ENCODE data around the gene DACT2. TPM values are rescaled to one million over a fixed set of nuclear protein-coding genes. Genes with fewer than 3 reads are reported as not detected.
"Not testable (repeated sequence)": the region's sequence is repeated elsewhere in the genome, so short reads cannot be mapped to it uniquely, and the experiment has no call there.

DACT2 gene
- total RNA-seq, 1 experiment from 2014 or later = not detected

- in situ Hi-C loops (cut with HindIII; ENCODE audit: low pct_unique_long_range_greater_than_20kb, low sequenced_read_pairs) = no loop called here
- no peak for DNase-seq (ENCODE audit: low read depth)
These were observed 26.8 kb downstream of the DACT2 start for GRCh38 chr6:168292826-168293225.

DNA sequence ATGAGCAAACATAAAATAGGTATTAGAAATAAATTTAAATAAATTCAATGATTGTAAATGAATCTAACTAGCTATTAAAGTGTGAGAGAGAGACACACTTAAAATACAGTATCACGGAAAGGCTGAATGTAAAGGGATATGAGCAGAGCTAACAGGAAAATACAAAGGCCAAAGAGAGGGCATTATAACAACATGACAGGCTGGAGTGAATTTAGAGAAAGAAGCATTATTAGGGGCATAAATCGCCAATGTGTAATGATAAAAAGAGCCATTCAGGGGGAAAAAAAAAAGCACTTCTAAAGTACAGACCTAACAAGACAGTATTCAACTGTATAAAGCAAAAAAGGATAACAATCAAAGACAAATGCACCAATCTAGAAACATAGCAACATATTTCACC is 28.1 kb downstream of the DACT2 start:
- in situ Hi-C loops (cut with HindIII; ENCODE audit: low pct_unique_long_range_greater_than_20kb, low sequenced_read_pairs) = no loop called here
- DNase-seq (ENCODE audit: low read depth) = no peak

DNA sequence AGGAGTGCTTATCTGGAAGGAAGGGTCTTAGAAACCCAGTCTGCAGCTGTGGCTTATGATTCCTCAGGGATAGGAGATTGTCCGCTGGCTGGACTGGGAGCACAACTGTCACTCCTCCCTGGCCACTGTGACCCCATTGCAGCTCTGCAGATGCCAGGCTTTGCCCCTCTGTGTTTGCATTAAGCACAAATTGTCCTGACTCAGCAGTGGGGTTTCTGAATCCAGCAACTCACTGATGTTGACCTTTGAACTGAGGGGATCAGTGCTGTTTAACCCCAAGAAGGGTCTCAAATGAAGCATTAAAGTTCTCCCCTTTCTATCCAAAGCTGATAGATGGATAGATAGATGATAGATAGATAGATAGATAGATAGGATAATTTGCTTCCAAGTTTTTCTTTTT is 29.5 kb downstream of the DACT2 start:
- no peak for DNase-seq (ENCODE audit: low read depth)
- in situ Hi-C loops (cut with HindIII; ENCODE audit: low pct_unique_long_range_greater_than_20kb, low sequenced_read_pairs) = no loop called here

DNA sequence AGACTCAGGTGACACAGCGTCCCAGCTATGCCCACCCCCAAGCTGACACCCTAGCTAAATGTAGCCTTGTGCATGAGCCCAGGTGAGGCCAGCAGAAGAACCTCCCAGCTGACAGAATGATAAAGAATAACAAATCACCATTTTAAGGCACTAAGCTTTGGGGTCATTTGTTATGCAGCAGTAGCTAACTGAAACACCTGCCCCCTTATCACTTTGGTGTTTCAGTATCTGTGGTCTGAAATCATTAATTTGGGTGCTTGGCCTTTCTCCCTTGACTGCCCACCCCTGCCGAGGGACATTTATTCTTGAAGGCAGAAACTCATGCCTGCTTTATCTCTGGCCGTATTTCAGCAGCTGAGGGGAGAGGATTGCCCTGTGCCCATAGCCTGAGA is 30.0 kb downstream of the DACT2 start:
- no peak for DNase-seq (ENCODE audit: low read depth)
- in situ Hi-C loops (cut with HindIII; ENCODE audit: low pct_unique_long_range_greater_than_20kb, low sequenced_read_pairs) = no loop called here

GRCh38 chr6:168288781-168289570 is 30.6 kb downstream of the DACT2 start:
- in situ Hi-C loops (cut with HindIII; ENCODE audit: low pct_unique_long_range_greater_than_20kb, low sequenced_read_pairs) = no loop called here
- no peak for DNase-seq (ENCODE audit: low read depth)

DNA sequence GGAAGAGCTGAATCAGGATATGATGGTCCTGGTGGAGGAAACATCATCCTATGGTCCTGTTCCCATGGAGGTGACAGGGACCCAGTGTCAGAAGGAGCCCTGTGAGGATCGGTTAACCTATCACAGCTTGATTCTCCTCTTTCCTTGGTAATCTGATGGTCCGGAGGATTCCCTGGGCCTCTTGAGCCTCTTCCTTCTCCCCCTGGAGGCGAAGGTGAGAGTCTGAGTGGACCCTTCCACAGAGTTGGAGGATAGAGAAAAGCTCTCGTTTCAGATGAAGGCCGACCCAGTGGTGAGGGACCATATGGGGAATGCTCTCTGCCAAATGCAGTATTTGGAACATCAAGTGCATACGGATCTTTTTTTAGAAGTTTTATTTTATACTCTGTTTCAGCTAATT is 32.1 kb downstream of the DACT2 start:
- in situ Hi-C loops (cut with HindIII; ENCODE audit: low pct_unique_long_range_greater_than_20kb, low sequenced_read_pairs); DNase-seq (ENCODE audit: low read depth): not testable (repeated sequence)

- in situ Hi-C loops (cut with HindIII; ENCODE audit: low pct_unique_long_range_greater_than_20kb, low sequenced_read_pairs); DNase-seq (ENCODE audit: low read depth): not testable (repeated sequence)
These were observed 32.7 kb downstream of the DACT2 start for GRCh38 chr6:168286771-168287446.

GRCh38 chr6:168286116-168286515 is 33.5 kb downstream of the DACT2 start:
- in situ Hi-C loops (cut with HindIII; ENCODE audit: low pct_unique_long_range_greater_than_20kb, low sequenced_read_pairs) = no loop called here
- DNase-seq (ENCODE audit: low read depth) = no peak

GRCh38 chr6:168285456-168285855 is 34.1 kb downstream of the DACT2 start:
- DNase-seq (ENCODE audit: low read depth) = no peak
- in situ Hi-C loops (cut with HindIII; ENCODE audit: low pct_unique_long_range_greater_than_20kb, low sequenced_read_pairs) = no loop called here

DNA sequence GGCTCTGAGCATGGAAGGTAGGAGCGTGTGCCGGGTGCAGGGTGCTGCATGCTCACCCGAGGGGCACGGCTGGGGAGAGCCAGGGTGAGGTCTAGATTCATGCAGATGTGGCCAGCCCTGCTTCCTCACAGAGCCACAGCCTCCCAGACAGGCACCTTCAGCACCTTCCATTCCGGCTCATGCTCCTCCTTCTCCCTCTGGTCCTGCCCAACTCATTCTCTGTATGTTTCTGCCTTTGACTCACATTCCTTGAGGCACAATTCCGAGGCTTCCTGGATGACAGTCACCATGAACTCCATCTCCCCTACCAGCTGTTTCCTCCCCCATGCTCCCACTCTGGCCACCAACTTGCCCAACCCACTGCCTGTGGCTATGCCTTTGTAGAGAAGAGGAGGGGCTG is 35.4 kb downstream of the DACT2 start:
- in situ Hi-C loops (cut with HindIII; ENCODE audit: low pct_unique_long_range_greater_than_20kb, low sequenced_read_pairs) = no loop called here
- no peak for DNase-seq (ENCODE audit: low read depth)

DNA sequence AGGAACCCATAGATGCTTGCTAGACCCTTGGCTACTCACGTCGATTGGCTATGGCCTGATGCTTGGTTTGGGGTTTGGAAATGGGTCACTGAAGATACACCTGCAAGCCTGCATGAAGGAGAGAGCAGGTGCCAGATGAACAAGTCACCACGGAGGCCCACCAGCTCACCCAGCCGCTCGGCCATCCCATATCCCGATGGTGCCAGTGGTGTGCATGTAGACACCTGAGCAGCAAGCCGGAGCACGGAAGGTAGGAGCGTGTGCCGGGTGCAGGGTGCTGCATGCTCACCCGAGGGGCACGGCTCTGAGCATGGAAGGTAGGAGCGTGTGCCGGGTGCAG is 35.9 kb downstream of the DACT2 start:
- in situ Hi-C loops (cut with HindIII; ENCODE audit: low pct_unique_long_range_greater_than_20kb, low sequenced_read_pairs) = no loop called here
- DNase-seq (ENCODE audit: low read depth) = no peak

- in situ Hi-C loops (cut with HindIII; ENCODE audit: low pct_unique_long_range_greater_than_20kb, low sequenced_read_pairs) = no loop called here
- no peak for DNase-seq (ENCODE audit: low read depth)
These were observed 36.4 kb downstream of the DACT2 start for GRCh38 chr6:168282985-168283685.

GRCh38 chr6:168281826-168282225 is 37.8 kb downstream of the DACT2 start:
- no peak for DNase-seq (ENCODE audit: low read depth)
- in situ Hi-C loops (cut with HindIII; ENCODE audit: low pct_unique_long_range_greater_than_20kb, low sequenced_read_pairs) = no loop called here

- DNase-seq (ENCODE audit: low read depth); in situ Hi-C loops (cut with HindIII; ENCODE audit: low pct_unique_long_range_greater_than_20kb, low sequenced_read_pairs): not testable (repeated sequence)
These were observed 38.3 kb downstream of the DACT2 start for GRCh38 chr6:168281314-168281713.

DNA sequence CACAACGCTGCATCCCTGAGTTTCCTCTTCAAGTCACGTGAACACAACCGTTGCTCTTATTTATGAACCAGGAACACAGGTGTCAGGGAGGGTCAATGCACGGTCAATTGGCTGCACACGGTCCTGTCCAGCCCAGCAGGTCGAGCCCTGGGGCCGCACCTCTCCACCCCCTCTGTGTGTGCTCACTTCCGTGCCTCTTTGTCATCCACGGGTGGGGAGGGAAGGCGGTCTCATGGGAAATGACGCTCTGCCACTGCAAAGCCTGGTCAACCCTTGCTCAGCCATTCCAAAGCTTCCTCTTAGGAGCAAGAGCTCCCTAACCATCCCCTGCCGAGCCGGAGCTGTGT is 38.7 kb downstream of the DACT2 start:
- in situ Hi-C loops (cut with HindIII; ENCODE audit: low pct_unique_long_range_greater_than_20kb, low sequenced_read_pairs) = no loop called here
- peak; percentile 38 for DNase-seq (ENCODE audit: low read depth)

DNA sequence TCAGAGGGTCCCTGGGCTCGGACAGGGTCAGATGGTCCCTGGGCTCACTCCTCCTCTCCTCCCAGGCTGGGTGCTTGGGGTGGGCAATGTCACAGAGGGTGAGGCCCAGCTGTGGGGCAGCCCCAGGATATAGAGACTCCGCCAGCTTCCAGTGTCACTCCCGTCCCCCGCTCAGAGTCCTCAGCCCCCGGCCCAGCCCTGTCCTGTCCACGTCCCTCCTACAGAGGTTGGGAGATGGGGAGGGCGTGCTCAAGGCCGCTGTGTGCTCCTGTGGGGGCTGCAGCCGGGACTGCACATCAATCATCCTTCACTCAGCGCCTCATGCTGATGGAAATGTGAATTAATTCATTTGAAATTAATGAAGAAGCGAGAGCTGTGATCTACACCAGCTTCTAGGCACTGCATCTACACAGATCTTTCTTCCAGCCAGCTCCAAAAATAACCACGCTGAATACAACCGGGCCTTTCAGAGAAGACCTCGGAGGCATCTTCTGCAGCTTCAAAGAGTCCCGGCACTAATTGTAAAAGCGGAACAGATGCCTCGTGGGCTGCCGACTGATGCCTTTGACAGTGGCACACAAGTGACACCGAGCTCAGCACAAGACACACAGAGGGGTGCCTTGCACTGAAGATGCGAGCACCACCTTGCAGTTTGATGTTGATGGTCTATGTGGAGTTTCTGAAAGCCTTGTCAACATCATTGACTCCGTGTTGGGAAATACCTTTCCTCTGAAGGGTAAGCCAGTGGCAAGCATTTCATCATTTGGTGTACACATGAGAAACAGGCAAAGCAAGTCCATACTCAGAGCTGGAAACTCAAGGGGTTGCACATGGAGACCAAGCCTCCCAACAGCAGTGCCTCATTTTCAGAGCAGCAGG is 39.3 kb downstream of the DACT2 start:
- no peak for DNase-seq (ENCODE audit: low read depth)
- in situ Hi-C loops (cut with HindIII; ENCODE audit: low pct_unique_long_range_greater_than_20kb, low sequenced_read_pairs) = no loop called here

- no peak for DNase-seq (ENCODE audit: low read depth)
- in situ Hi-C loops (cut with HindIII; ENCODE audit: low pct_unique_long_range_greater_than_20kb, low sequenced_read_pairs) = no loop called here
These were observed 40.1 kb downstream of the DACT2 start for GRCh38 chr6:168279403-168279935.

DNA sequence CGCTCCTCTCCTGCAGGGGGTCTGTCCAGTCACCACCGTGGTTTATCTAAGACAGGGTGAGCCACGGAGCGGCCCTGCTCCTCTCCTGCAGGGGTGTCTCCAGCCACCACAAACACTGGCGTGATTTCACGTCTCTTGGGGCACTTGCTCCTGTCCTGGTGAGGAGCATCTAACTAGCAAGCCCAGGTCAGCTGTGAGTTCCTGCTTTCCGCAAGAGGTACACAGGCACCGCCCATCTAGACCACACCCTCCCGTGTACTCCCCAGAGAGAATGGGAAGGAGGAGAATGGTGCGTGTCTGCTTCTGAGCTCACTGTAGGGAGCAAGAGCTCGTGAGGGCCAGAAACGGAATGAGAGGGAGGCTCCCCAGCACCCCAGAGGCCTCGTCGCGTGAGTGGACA is 40.7 kb downstream of the DACT2 start:
- DNase-seq (ENCODE audit: low read depth) = no peak
- in situ Hi-C loops (cut with HindIII; ENCODE audit: low pct_unique_long_range_greater_than_20kb, low sequenced_read_pairs) = no loop called here

Data from Caki2 (cell line).